Activated T-helper 2 cell treated with anti-CD3 and anti-CD28 coated beads, Interferon-gamma antibody, Interleukin-2, Interleukin-4, amounts not matched to agents 10 μg/mL and 5 μg/mL and 100 μg/mL, durations not matched to agents 14 hours and 24 hours and 36 hours (primary cell): ENCODE data around the gene CFAP57. TPM values are rescaled to one million over a fixed set of nuclear protein-coding genes. Genes with fewer than 3 reads are reported as not detected.
A peak's percentile ranks its signal among the peaks of the same experiment; 100 is the strongest.

Experiments
- DNase-seq: peaks from one replicate; pipeline ENCODE4 v3.0.0; 2021; ENCODE audit warnings: low spot score
- H3K27ac Mint-ChIP-seq: one replicate; pipeline ENCODE4 v1.8.0; 2021; ENCODE audit warnings: mixed read lengths
- H3K27me3 Mint-ChIP-seq: one replicate; pipeline ENCODE4 v1.8.0; 2021; ENCODE audit warnings: low read depth, mixed read lengths
- H3K36me3 Mint-ChIP-seq: one replicate; pipeline ENCODE4 v1.8.0; 2021; ENCODE audit warnings: low read depth, mixed read lengths
- H3K4me1 Mint-ChIP-seq: one replicate; pipeline ENCODE4 v1.8.0; 2021; ENCODE audit warnings: low read depth, mixed read lengths
- H3K4me3 Mint-ChIP-seq: one replicate; pipeline ENCODE4 v1.8.0; 2021; ENCODE audit warnings: low read depth, mild to moderate bottlenecking, moderate library complexity, mixed read lengths
- H3K9me3 Mint-ChIP-seq: one replicate; pipeline ENCODE4 v1.8.0; 2021; ENCODE audit warnings: mixed read lengths
- intact Hi-C: fragments of 100-400 bp; cut with micrococcal nuclease; formaldehyde crosslinking; loops from one replicate; pipeline ENCODE4 v1.15.1; 2023
- total RNA-seq: library from RNA; stranded (reverse); gene quantifications from 2 replicates; pipeline ENCODE4 v1.2.3, GENCODE V29; 2022

CFAP57 gene
- total RNA-seq, 1 donor from 2014 or later, result 0.11 TPM

GRCh38 chr1:43293896-43294760 lies 122.0 kb downstream of the CFAP57 start:
- Mint-ChIP-seq H3K9me3 (no peaks in the 10 kb centered on the region), H3K36me3 (no peaks in the 10 kb centered on the region), H3K4me1 (peaks cover 22% of the 10 kb centered on the region), H3K4me3 (no peak overlapping the region), H3K27me3 (no peaks in the 10 kb centered on the region), H3K27ac (peak overlapping the region; percentile 53)
- intact Hi-C loops, result loop anchor here (2.0 kb wide), 1 partner anchor 37 kb away; no protein-coding TSS in a partner anchor
- DNase-seq, result no peak

- Mint-ChIP-seq H3K36me3 (no peaks in the 10 kb centered on the region), H3K27me3 (no peaks in the 10 kb centered on the region), H3K4me3 (no peak overlapping the region), H3K27ac (peak overlapping the region; percentile 53), H3K4me1 (peaks cover 22% of the 10 kb centered on the region), H3K9me3 (no peaks in the 10 kb centered on the region)
- intact Hi-C loops, result loop anchor here (2.0 to 5.0 kb wide), 2 partner anchors 36 to 53 kb away; no protein-coding TSS in a partner anchor
- DNase-seq, result no peak
Observed at GRCh38 chr1:43294761-43295160, 122.6 kb downstream of the CFAP57 start.

GRCh38 chr1:43296207-43296606 lies 124.1 kb downstream of the CFAP57 start:
- H3K36me3 Mint-ChIP-seq, result no peaks in the 10 kb centered on the region
- H3K9me3 Mint-ChIP-seq, result no peaks in the 10 kb centered on the region
- H3K4me3 Mint-ChIP-seq, result no peak overlapping the region
- intact Hi-C loops, result loop anchor here (5.0 kb wide), 1 partner anchor 51 kb away; no protein-coding TSS in a partner anchor
- no peaks in the 10 kb centered on the region for H3K27me3 Mint-ChIP-seq
- DNase-seq, result no peak
- H3K27ac Mint-ChIP-seq, result peak overlapping the region; percentile 97
- peaks cover 22% of the 10 kb centered on the region for H3K4me1 Mint-ChIP-seq

GRCh38 chr1:43298055-43298454 lies 125.9 kb downstream of the CFAP57 start:
- H3K4me1 Mint-ChIP-seq, result peaks cover 24% of the 10 kb centered on the region
- no peaks in the 10 kb centered on the region for H3K36me3 Mint-ChIP-seq
- intact Hi-C loops, result loop anchor here (5.0 kb wide), 1 partner anchor 49 kb away; no protein-coding TSS in a partner anchor
- H3K9me3 Mint-ChIP-seq, result no peaks in the 10 kb centered on the region
- no peak for DNase-seq
- no peak overlapping the region for H3K27ac Mint-ChIP-seq
- H3K27me3 Mint-ChIP-seq, result no peaks in the 10 kb centered on the region
- H3K4me3 Mint-ChIP-seq, result no peak overlapping the region

GRCh38 chr1:43299101-43299500 lies 127.0 kb downstream of the CFAP57 start:
- peaks cover 25% of the 10 kb centered on the region for H3K4me1 Mint-ChIP-seq

GRCh38 chr1:43300378-43301094 lies 128.4 kb downstream of the CFAP57 start, which contains the start of gene TIE1:
TSS of gene TIE1 (plus strand) at chr1:43300982. CDS start at chr1:43301072, 90 bp downstream.
- H3K4me1 Mint-ChIP-seq, result peaks cover 16% of the 10 kb centered on the region

More at GRCh38 chr1:43299101-43299500, 127.0 kb downstream of the CFAP57 start:
- Mint-ChIP-seq H3K27ac (no peak overlapping the region), H3K36me3 (no peaks in the 10 kb centered on the region), H3K9me3 (no peaks in the 10 kb centered on the region), H3K27me3 (no peaks in the 10 kb centered on the region), H3K4me3 (no peak overlapping the region)
- intact Hi-C loops, result loop anchor here (5.0 kb wide), 1 partner anchor 48 kb away; no protein-coding TSS in a partner anchor
- no peak for DNase-seq

GRCh38 chr1:43302201-43302600 lies 130.1 kb downstream of the CFAP57 start:
- intact Hi-C loops, result no loop called here
- Mint-ChIP-seq H3K27me3 (no peaks in the 10 kb centered on the region), H3K9me3 (no peaks in the 10 kb centered on the region), H3K4me1 (peaks cover 3% of the 10 kb centered on the region), H3K4me3 (no peak overlapping the region), H3K36me3 (no peaks in the 10 kb centered on the region), H3K27ac (no peak overlapping the region)
- DNase-seq, result no peak

More at GRCh38 chr1:43300378-43301094, 128.4 kb downstream of the CFAP57 start, which contains the start of gene TIE1:
- no peaks in the 10 kb centered on the region for H3K36me3 Mint-ChIP-seq
- no peaks in the 10 kb centered on the region for H3K27me3 Mint-ChIP-seq
- H3K27ac Mint-ChIP-seq, result no peak within 1 kb of the TSS
- H3K9me3 Mint-ChIP-seq, result no peaks in the 10 kb centered on the region
- no peak within 1 kb of the TSS for H3K4me3 Mint-ChIP-seq
- no peak for DNase-seq
- intact Hi-C loops, result no loop called here

GRCh38 chr1:43302721-43303470 lies 130.8 kb downstream of the CFAP57 start:
- no peaks in the 10 kb centered on the region for H3K9me3 Mint-ChIP-seq
- peaks cover 3% of the 10 kb centered on the region for H3K4me1 Mint-ChIP-seq
- H3K27ac Mint-ChIP-seq, result no peak overlapping the region
- H3K27me3 Mint-ChIP-seq, result no peaks in the 10 kb centered on the region
- no peaks in the 10 kb centered on the region for H3K36me3 Mint-ChIP-seq
- no peak overlapping the region for H3K4me3 Mint-ChIP-seq
- no peak for DNase-seq
- intact Hi-C loops, result no loop called here

GRCh38 chr1:43303471-43304313 lies 131.6 kb downstream of the CFAP57 start:
- H3K27me3 Mint-ChIP-seq, result no peaks in the 10 kb centered on the region
- DNase-seq, result no peak
- peaks cover 3% of the 10 kb centered on the region for H3K4me1 Mint-ChIP-seq
- H3K36me3 Mint-ChIP-seq, result no peaks in the 10 kb centered on the region
- H3K4me3 Mint-ChIP-seq, result no peak overlapping the region
- no peak overlapping the region for H3K27ac Mint-ChIP-seq
- no peaks in the 10 kb centered on the region for H3K9me3 Mint-ChIP-seq
- intact Hi-C loops, result no loop called here
